ENCODE results near the gene AGBL1.

Gene AGBL1

GRCh38 chr15:86408261-86408660, 328.6 kb downstream of the AGBL1 start:
- DNase-seq (ENCODE audit: insufficient read length, low spot score) (no peak), FAIRE-seq (no peak)
- no peak for TF ChIP-seq CTCF (IDR thresholded peaks at IDR 0.05; ENCODE audit: insufficient read depth, missing control alignments)

- TF ChIP-seq CTCF (IDR thresholded peaks at IDR 0.05; ENCODE audit: insufficient read depth, missing control alignments) = no peak
- FAIRE-seq (no peak), DNase-seq (ENCODE audit: insufficient read length, low spot score) (no peak)
Observed at GRCh38 chr15:86411916-86412315, 332.2 kb downstream of the AGBL1 start.

GRCh38 chr15:86413191-86413590, 333.5 kb downstream of the AGBL1 start:
- no peak for TF ChIP-seq CTCF (IDR thresholded peaks at IDR 0.05; ENCODE audit: insufficient read depth, missing control alignments)
- FAIRE-seq (no peak), DNase-seq (ENCODE audit: insufficient read length, low spot score) (no peak)

GRCh38 chr15:86425746-86426145, 346.1 kb downstream of the AGBL1 start:
- no peak for FAIRE-seq
- TF ChIP-seq CTCF (IDR thresholded peaks at IDR 0.05; ENCODE audit: insufficient read depth, missing control alignments) = no peak

GRCh38 chr15:86432861-86433260, 353.2 kb downstream of the AGBL1 start:
- FAIRE-seq (no peak), DNase-seq (ENCODE audit: insufficient read length, low spot score) (no peak)
- TF ChIP-seq CTCF (IDR thresholded peaks at IDR 0.05; ENCODE audit: insufficient read depth, missing control alignments) = no peak

More at GRCh38 chr15:86425746-86426145, 346.1 kb downstream of the AGBL1 start:
- DNase-seq (ENCODE audit: insufficient read length, low spot score) = no peak

- DNase-seq (ENCODE audit: insufficient read length, low spot score) (no peak), FAIRE-seq (no peak)
- TF ChIP-seq CTCF (IDR thresholded peaks at IDR 0.05; ENCODE audit: insufficient read depth, missing control alignments) = no peak
Observed at GRCh38 chr15:86433983-86434382, 354.3 kb downstream of the AGBL1 start.

GRCh38 chr15:86439614-86440013, 359.9 kb downstream of the AGBL1 start:
- DNase-seq (ENCODE audit: insufficient read length, low spot score) (no peak), FAIRE-seq (no peak)
- no peak for TF ChIP-seq CTCF (IDR thresholded peaks at IDR 0.05; ENCODE audit: insufficient read depth, missing control alignments)
